Neural cell (in vitro differentiated cells): ENCODE results near the gene BMP8B.
"Not testable (repeated sequence)": the region's sequence is repeated elsewhere in the genome, so short reads cannot be mapped to it uniquely, and the experiment has no call there.

ENCODE experiments used
- CTCF ChIP-seq: fragments of 450-650 bp; IDR thresholded peaks from 2 replicates; pipeline ENCODE4 v1.5.1; 2014; ENCODE audit warnings: antibody characterized with exemption, mild to moderate bottlenecking, moderate library complexity; ENCODE audit not compliant: poor library complexity, severe bottlenecking
- TF ChIP-seq, protein P1 (sequence below): IDR thresholded peaks from 2 replicates; pipeline ENCODE4 v1.6.1; 2012; ENCODE audit warnings: borderline replicate concordance

DNA sequence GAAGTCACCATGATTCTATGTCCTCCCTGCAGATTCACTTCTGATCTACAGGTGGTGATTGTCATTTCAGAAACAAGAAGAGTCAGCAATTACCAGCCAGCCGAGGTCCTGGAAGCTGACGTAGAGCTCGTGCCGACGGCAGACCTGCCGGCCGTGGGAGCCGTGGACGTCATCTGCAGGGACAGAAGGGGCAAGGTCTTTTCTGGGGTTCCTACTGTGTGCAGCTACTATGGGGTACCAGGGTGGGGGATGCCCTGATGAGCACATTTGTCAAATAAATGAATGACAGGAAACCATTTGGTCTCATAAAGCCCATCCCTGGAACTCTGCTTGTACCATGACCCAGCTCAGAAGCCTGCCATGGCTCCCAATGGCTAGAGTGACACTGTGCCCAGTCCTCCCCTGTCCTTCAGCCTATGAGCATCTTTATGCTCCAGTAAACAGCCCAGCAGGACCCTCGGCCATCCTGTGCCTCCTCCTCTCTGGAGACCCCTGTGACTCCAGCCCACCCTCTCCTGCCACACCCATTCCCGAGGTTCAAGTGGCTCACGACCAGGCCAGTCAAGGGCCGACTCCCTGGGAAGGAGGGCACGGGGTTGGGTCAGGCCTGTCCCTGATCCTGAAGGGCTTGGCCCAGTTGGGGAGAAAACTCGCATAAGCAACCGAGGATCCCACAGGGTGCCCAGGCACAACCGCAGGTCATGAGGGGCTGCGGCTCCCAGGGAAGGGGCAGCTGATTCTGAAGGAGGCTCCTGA, 24.9 kb downstream of the BMP8B start:
- TF ChIP-seq, protein P1, sequence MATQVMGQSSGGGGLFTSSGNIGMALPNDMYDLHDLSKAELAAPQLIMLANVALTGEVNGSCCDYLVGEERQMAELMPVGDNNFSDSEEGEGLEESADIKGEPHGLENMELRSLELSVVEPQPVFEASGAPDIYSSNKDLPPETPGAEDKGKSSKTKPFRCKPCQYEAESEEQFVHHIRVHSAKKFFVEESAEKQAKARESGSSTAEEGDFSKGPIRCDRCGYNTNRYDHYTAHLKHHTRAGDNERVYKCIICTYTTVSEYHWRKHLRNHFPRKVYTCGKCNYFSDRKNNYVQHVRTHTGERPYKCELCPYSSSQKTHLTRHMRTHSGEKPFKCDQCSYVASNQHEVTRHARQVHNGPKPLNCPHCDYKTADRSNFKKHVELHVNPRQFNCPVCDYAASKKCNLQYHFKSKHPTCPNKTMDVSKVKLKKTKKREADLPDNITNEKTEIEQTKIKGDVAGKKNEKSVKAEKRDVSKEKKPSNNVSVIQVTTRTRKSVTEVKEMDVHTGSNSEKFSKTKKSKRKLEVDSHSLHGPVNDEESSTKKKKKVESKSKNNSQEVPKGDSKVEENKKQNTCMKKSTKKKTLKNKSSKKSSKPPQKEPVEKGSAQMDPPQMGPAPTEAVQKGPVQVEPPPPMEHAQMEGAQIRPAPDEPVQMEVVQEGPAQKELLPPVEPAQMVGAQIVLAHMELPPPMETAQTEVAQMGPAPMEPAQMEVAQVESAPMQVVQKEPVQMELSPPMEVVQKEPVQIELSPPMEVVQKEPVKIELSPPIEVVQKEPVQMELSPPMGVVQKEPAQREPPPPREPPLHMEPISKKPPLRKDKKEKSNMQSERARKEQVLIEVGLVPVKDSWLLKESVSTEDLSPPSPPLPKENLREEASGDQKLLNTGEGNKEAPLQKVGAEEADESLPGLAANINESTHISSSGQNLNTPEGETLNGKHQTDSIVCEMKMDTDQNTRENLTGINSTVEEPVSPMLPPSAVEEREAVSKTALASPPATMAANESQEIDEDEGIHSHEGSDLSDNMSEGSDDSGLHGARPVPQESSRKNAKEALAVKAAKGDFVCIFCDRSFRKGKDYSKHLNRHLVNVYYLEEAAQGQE, result not testable (repeated sequence)
- TF ChIP-seq CTCF, result not testable (repeated sequence)
